GM12878 (cell line): ENCODE measurements around the gene FBF1. TPM values are rescaled to one million over a fixed set of nuclear protein-coding genes. Genes with fewer than 3 reads are reported as not detected.

Source experiments
- ATAC-seq: fragments of 200-7000 bp; cut with Tn5 transposase; 3 replicates; pipeline ENCODE4 v1.9.1; 2020; ENCODE audit warnings: mild to moderate bottlenecking, moderate library complexity
- BruUV-seq: library from RNA; stranded (reverse); fragments of 400-500 nt; replicated peaks from 2 replicates; lab custom pipeline; 2021; lab: Mats Ljungman, UMichigan
- CTCF ChIA-PET: fragments of 300-600 bp; sonication (Branson Sonifier 250); formaldehyde crosslinking; extraction: SDS; loops from one replicate; lab custom pipeline; 2021; ENCODE audit warnings: inconsistent platforms; lab: Yijun Ruan, JAX
- POLR2A ChIA-PET: fragments of 350-600 bp; formaldehyde crosslinking; extraction: SDS; loops from one replicate; lab custom pipeline; 2021; ENCODE audit warnings: inconsistent platforms; lab: Charles Lee
- RAD21 ChIA-PET: fragments of 300-600 bp; sonication (Branson Sonifier 250); formaldehyde crosslinking; loops from one replicate; lab custom pipeline; 2023; ENCODE audit warnings: antibody characterized with exemption; ENCODE audit not compliant: unreplicated experiment; lab: Charles Lee
- SMC1A ChIA-PET: fragments of 300-600 bp; sonication (Branson Sonifier 250); formaldehyde crosslinking; loops from one replicate; lab custom pipeline; 2023; ENCODE audit not compliant: unreplicated experiment, uncharacterized antibody; lab: Charles Lee
- DNase-seq: peaks from one replicate; pipeline ENCODE4 v3.0.0-alpha.2; 2011; ENCODE audit warnings: low read depth, low spot score
- FAIRE-seq: peaks from 3 replicates; lab custom pipeline; 2011; peaks lifted over from hg19 to GRCh38; lab: Jason Lieb, UNC
- H2AFZ ChIP-seq: 2 replicates; pipeline ENCODE4 v1.6.0; 2011; ENCODE audit warnings: low read depth, low read length, control low read depth; ENCODE audit not compliant: control insufficient read depth
- H3K27ac ChIP-seq: 2 replicates; pipeline ENCODE4 v1.5.1; 2011; ENCODE audit warnings: control low read depth; ENCODE audit not compliant: control insufficient read depth, insufficient read depth
- H3K27me3 ChIP-seq, 2 experiments: replicated peaks in 1 of 2; 2 replicates each; pipeline versions ENCODE4 v1.6.0 to v1.6.1; 2011; ENCODE audit warnings: low read length in 1 of 2; ENCODE audit not compliant: control insufficient read depth in 2 of 2, insufficient read depth in 2 of 2
- H3K36me3 ChIP-seq, 2 experiments: 2 replicates each; pipeline ENCODE4 v1.5.1; 2011; ENCODE audit warnings: low read length in 1 of 2; ENCODE audit not compliant: control insufficient read depth in 2 of 2, insufficient read depth in 2 of 2
- H3K4me1 ChIP-seq: 2 replicates; pipeline ENCODE4 v1.6.1; 2011; ENCODE audit warnings: mild to moderate bottlenecking, low read length, moderate library complexity, mixed read lengths; ENCODE audit not compliant: control insufficient read depth, insufficient read depth
- H3K4me2 ChIP-seq: 2 replicates; pipeline ENCODE4 v1.6.0; 2011; ENCODE audit warnings: control low read depth; ENCODE audit not compliant: control insufficient read depth, insufficient read depth
- H3K4me3 ChIP-seq: fragments of 200-600 bp; sonication (generic); 2 replicates; pipeline ENCODE4 v1.5.1; 2016
- H3K79me2 ChIP-seq: 2 replicates; pipeline ENCODE4 v1.6.0; 2011; ENCODE audit warnings: low read length; ENCODE audit not compliant: control insufficient read depth, insufficient read depth
- H3K9ac ChIP-seq: 2 replicates; pipeline ENCODE4 v1.8.0; 2011; ENCODE audit warnings: low read length, control low read depth, mixed read lengths; ENCODE audit not compliant: control insufficient read depth, insufficient read depth
- H3K9me3 ChIP-seq: replicated peaks from 3 replicates; pipeline ENCODE4 v1.5.1; 2011; ENCODE audit warnings: mild to moderate bottlenecking, low read length; ENCODE audit not compliant: control insufficient read depth, insufficient read depth
- H4K20me1 ChIP-seq: 2 replicates; pipeline ENCODE4 v1.6.0; 2011; ENCODE audit not compliant: control insufficient read depth, insufficient read depth
- EZH2 ChIP-seq: IDR thresholded peaks from 2 replicates; pipeline ENCODE4 v1.6.1; 2012; ENCODE audit warnings: low read depth, mild to moderate bottlenecking, control low read depth, inconsistent platforms, low read length, borderline replicate concordance; ENCODE audit not compliant: control insufficient read depth
- IKZF1 ChIP-seq: fragments of 450-650 bp; conservative IDR thresholded peaks from 2 replicates; pipeline ENCODE4 v1.6.1; 2017; ENCODE audit warnings: antibody characterized with exemption, mild to moderate bottlenecking
- JUNB ChIP-seq: IDR thresholded peaks from 2 replicates; pipeline ENCODE4 v1.6.1; 2016; ENCODE audit warnings: antibody characterized with exemption, mild to moderate bottlenecking
- KAT2A ChIP-seq: conservative IDR thresholded peaks from 2 replicates; pipeline ENCODE4 v1.6.1; 2011; ENCODE audit warnings: low read depth, low read length; ENCODE audit not compliant: control insufficient read depth
- KDM1A ChIP-seq: fragments of 200-600 bp; sonication (generic); IDR thresholded peaks from 2 replicates; pipeline ENCODE4 v1.6.1; 2016; ENCODE audit warnings: borderline replicate concordance
- KLF5 ChIP-seq: fragments of 450-650 bp; IDR thresholded peaks from 2 replicates; pipeline ENCODE4 v1.6.1; 2014; ENCODE audit warnings: mild to moderate bottlenecking; ENCODE audit not compliant: partially characterized antibody
- NFYB ChIP-seq: IDR thresholded peaks from 2 replicates; pipeline ENCODE4 v1.6.1; 2011; ENCODE audit warnings: low read depth, mild to moderate bottlenecking, low read length, improper control_type of control experiment, moderate library complexity; ENCODE audit not compliant: insufficient read depth
- NR2C1 ChIP-seq: fragments of 450-650 bp; IDR thresholded peaks from 2 replicates; pipeline ENCODE4 v1.6.1; 2017; ENCODE audit warnings: antibody characterized with exemption, mild to moderate bottlenecking, moderate library complexity
- RAD21 ChIP-seq: IDR thresholded peaks from 2 replicates; pipeline ENCODE4 v1.6.1; 2011; ENCODE audit warnings: mild to moderate bottlenecking, low read depth, low read length, moderate library complexity; ENCODE audit not compliant: insufficient read depth
- RFX5 ChIP-seq: IDR thresholded peaks from 2 replicates; pipeline ENCODE4 v1.6.1; 2011; ENCODE audit warnings: low read depth, low read length, improper control_type of control experiment
- STAT1 ChIP-seq: fragments of 450-650 bp; conservative IDR thresholded peaks from 2 replicates; pipeline ENCODE4 v1.6.1; 2014; ENCODE audit warnings: antibody characterized with exemption, mild to moderate bottlenecking
- TARDBP ChIP-seq: IDR thresholded peaks from 2 replicates; pipeline ENCODE4 v1.6.1; 2016; ENCODE audit warnings: borderline replicate concordance
- YBX1 ChIP-seq: fragments of 450-650 bp; IDR thresholded peaks from 2 replicates; pipeline ENCODE4 v1.6.1; 2016; ENCODE audit warnings: antibody characterized with exemption
- WGBS: methylation state at CpG from one replicate; pipeline ENCODE4 v1.1.6; 2016; ENCODE audit warnings: low lambda C conversion rate; ENCODE audit not compliant: insufficient replicate concordance, insufficient coverage; ENCODE audit errors: missing lambda C conversion rate; 5-methylcytosine and 5-hydroxymethylcytosine counted together
- in situ Hi-C: fragments of 300-500 bp; cut with MboI; formaldehyde crosslinking; loops from 9 replicates; pipeline ENCODE4 v1.14.3; 2018; ENCODE audit warnings: mixed read lengths
- intact Hi-C: fragments of 100-400 bp; cut with micrococcal nuclease; formaldehyde crosslinking; loops from one replicate; pipeline ENCODE4 v1.14.2; 2022; ENCODE audit not compliant: unreplicated experiment
- polyA plus RNA-seq, 11 experiments: library from polyadenylated mRNA; depleted of rRNA in 4 of 11; unstranded in 6 of 11; stranded (reverse) in 5 of 11; fragments of >200 nt; fragmentation: Nextera tagmentation in 4 of 11; fragmentation: Illumina TruSeq in 1 of 11; extraction: Ambion mirVana in 4 of 11; extraction: Trizol in 1 of 11; gene quantifications; 1 replicate in 1 of 11; 2 replicates in 10 of 11; pipeline versions ENCODE4 v1.2.1 to v1.2.3, GENCODE V29; 2011 to 2016; ENCODE audit warnings: inconsistent platforms in 2 of 11, missing spikeins in 2 of 11, low read depth in 1 of 11
- total RNA-seq, 4 experiments: library from RNA; depleted of rRNA in 3 of 4; stranded (reverse); fragments of >200 nt in 3 of 4; fragmentation: Illumina TruSeq in 1 of 4; extraction: Trizol in 1 of 4; gene quantifications; 2 replicates each; pipeline versions ENCODE4 v1.2.1 to v1.2.3, GENCODE V29; 2013 to 2021

The FBF1 gene
- total and polyA plus RNA-seq, 10 of the 15 experiments (the other 5 are each of a cell fraction or from before 2014, with no cell fraction given), result 0.29 to 15.0 (median 7.0) TPM

DNA sequence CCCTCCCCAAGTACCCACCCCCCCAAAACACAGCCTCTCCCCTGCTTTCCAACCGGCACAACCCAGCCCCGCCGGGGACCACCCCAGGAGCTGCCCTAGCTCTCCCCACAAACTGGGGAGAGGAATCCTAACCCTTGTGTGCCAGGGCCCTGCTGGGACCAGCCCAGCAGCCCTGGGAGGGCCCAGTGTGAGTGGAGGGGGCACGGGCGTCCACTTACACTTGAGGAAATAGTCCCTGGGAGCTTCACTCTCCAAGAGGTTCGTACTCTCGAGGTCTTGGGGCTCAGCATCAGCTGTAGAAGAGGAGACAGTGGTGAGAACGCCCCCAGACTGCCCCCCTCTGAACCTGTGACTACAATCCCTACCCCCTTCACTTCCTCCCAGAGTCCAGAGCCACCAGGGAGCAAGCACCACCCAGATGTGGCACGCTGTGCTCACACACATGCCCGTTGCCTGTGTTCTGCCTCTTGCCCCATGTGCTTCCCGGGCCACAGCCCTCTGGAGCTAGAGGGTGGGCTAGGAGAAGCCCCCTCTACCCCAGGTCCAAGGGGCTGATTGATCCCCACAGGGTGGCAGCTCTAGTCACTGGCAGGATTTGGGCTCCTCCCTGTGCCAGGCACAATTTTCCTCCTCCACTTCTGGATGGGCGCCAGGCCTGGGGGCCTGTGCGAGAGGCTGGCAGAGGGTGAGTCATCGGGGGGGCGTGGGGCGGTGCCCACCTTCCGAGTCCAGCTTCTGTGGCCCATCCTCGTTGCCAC, 65.5 kb downstream of the FBF1 start:
- Histone ChIP-seq H4K20me1 (no peaks in the 10 kb centered on the region), H3K9me3 (no peaks in the 10 kb centered on the region), H3K27ac (no peak overlapping the region), H3K36me3 (no peaks in the 10 kb centered on the region), H3K4me1 (peaks cover 25% of the 10 kb centered on the region), H3K4me3 (no peak overlapping the region), H3K9ac (no peak overlapping the region; the same call in 1 of the 2 replicates), H3K27me3 (peaks cover 2% of the 10 kb centered on the region in 2 experiments; a peak in 3 of 4 replicates), H3K4me2 (no peak overlapping the region; the same call in 1 of the 2 replicates), H2AFZ (peak overlapping the region; percentile 61), H3K79me2 (no peaks in the 10 kb centered on the region)
- 50% methylated on average over 15 of the region's 18 CpGs for WGBS
- POLR2A ChIA-PET, result interaction anchor here (0.5 to 3.7 kb wide), 11 partner anchors 11 to 477 kb away, joined by 3 to 27 read pairs (median 5); partner anchors contain the start of genes UNC13D and WBP2
- DNase-seq (no peak), FAIRE-seq (no peak), ATAC-seq (no peak)
- SMC1A ChIA-PET, result interaction anchor here (0.9 to 1.9 kb wide), 9 partner anchors 10 to 122 kb away, joined by 3 to 8 read pairs (median 6); partner anchors contain the start of genes TRIM65, UNC13D and WBP2
- CTCF ChIA-PET, result interaction anchor here (0.7 to 7.9 kb wide), 16 partner anchors 7 to 222 kb away, joined by 3 to 81 read pairs (median 4); partner anchors contain the start of genes GALK1, MRPL38 and TRIM65
- RAD21 ChIA-PET, result interaction anchor here (0.8 to 2.4 kb wide), 7 partner anchors 11 to 111 kb away, joined by 3 to 16 read pairs (median 5); partner anchors contain the start of genes GALK1, TRIM65 and WBP2
- in situ Hi-C loops (no loop called here), intact Hi-C loops (no loop called here)
- no peak for TF ChIP-seq TARDBP
- TF ChIP-seq KLF5, result no peak
- TF ChIP-seq NFYB, result no peak
- TF ChIP-seq STAT1, result no peak
- TF ChIP-seq EZH2, result no peak
- TF ChIP-seq JUNB, result no peak
- TF ChIP-seq NR2C1, result no peak
- no peak for TF ChIP-seq IKZF1
- TF ChIP-seq KAT2A, result no peak
- no peak for TF ChIP-seq YBX1
- no peak for TF ChIP-seq KDM1A
- TF ChIP-seq RAD21, result no peak
- no peak for TF ChIP-seq RFX5
- BruUV-seq, result no TSS peak
